ENCODE data around the gene NEK1. TPM values are rescaled to one million over a fixed set of nuclear protein-coding genes. Genes with fewer than 3 reads are reported as not detected.
"Not testable (repeated sequence)": the region's sequence is repeated elsewhere in the genome, so short reads cannot be mapped to it uniquely, and the experiment has no call there.

NEK1 gene
- total RNA-seq, 4 donors from 2014 or later: 15.5 to 31.2 (median 20.3) TPM

DNA sequence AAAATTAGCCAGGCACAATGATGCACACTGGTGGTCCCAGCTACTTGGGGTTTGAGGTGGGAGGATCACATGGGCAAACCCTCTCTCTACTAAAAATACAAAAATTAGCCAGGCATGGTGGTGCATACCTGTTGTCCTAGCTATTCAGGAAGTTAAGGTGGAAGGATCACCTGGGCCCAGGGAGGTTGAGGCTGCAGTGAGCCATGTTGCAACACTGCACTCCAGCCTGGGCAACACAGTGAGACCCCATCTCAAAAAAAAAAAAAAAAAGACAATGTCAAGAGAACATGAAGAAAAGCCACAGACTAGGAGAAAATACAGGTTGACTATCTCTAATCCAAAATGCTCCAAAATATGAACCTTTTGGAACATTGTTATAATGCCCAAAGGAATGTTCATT, 153.8 kb downstream of the NEK1 start:
- Histone ChIP-seq H3K36me3 (no peaks in the 10 kb centered on the region), H3K9me3 (no peaks in the 10 kb centered on the region), H3K27ac (no peak overlapping the region), H3K27me3 (no peaks in the 10 kb centered on the region), H3K4me3 (replicated peaks in 1 of 3) (no peak overlapping the region), H3K4me1 (no peaks in the 10 kb centered on the region)
- intact Hi-C loops (cut with DNase I): no loop called here
- TF ChIP-seq, protein P1, sequence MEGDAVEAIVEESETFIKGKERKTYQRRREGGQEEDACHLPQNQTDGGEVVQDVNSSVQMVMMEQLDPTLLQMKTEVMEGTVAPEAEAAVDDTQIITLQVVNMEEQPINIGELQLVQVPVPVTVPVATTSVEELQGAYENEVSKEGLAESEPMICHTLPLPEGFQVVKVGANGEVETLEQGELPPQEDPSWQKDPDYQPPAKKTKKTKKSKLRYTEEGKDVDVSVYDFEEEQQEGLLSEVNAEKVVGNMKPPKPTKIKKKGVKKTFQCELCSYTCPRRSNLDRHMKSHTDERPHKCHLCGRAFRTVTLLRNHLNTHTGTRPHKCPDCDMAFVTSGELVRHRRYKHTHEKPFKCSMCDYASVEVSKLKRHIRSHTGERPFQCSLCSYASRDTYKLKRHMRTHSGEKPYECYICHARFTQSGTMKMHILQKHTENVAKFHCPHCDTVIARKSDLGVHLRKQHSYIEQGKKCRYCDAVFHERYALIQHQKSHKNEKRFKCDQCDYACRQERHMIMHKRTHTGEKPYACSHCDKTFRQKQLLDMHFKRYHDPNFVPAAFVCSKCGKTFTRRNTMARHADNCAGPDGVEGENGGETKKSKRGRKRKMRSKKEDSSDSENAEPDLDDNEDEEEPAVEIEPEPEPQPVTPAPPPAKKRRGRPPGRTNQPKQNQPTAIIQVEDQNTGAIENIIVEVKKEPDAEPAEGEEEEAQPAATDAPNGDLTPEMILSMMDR (IDR thresholded peaks at IDR 0.05): no peak
- no peak for TF ChIP-seq POLR2A (IDR thresholded peaks at IDR 0.05)
- DNase-seq: no peak

DNA sequence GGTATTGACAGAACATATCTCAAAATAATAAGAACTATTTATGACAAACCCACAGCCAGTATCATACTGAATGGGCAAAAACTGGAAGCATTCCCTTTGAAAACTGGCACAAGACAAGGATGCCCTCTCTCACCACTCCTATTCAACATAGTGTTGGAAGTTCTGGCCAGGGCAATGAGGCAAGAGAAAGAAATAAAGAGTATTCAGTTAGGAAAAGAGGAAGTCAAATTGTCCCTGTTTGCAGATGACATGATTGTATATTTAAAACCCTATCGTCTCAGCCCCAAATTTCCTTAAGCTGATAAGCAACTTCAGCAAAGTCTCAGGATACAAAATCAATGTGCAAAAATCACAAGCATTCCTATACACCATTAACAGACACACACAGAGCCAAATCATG, 159.7 kb downstream of the NEK1 start:
- H3K27ac ChIP-seq; H3K9me3 ChIP-seq; intact Hi-C loops (cut with DNase I); H3K4me3 ChIP-seq (replicated peaks in 1 of 3); DNase-seq; H3K27me3 ChIP-seq; H3K36me3 ChIP-seq; H3K4me1 ChIP-seq: not testable (repeated sequence)
- 85 to 100% methylated on average over 1 of the region's 1 CpG for WGBS, 2 donors

DNA sequence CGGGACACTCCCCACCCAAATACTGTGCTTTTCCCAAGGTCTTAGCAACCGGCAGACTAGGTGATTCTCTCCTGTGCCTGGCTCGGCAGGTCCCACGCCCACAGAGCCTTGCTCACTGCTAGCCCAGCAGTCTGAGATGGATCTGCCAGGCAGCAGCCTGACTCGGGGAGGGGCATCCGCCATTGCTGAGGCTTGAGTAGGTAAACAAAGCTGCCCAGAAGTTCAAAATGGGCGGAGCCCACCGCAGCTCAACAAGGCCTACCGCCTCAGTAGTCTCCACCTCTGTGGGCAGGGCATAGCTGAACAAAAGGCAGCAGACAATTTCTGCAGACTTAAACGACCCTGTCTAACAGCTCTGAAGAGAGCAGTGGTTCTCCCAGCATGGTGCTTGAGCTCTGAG, 163.4 kb downstream of the NEK1 start:
- H3K27ac ChIP-seq; intact Hi-C loops (cut with DNase I); H3K36me3 ChIP-seq; H3K9me3 ChIP-seq; H3K4me3 ChIP-seq (replicated peaks in 1 of 3); H3K27me3 ChIP-seq; DNase-seq; H3K4me1 ChIP-seq: not testable (repeated sequence)
- WGBS, 2 donors: 91 to 97% methylated on average over 6 of the region's 10 CpGs

DNA sequence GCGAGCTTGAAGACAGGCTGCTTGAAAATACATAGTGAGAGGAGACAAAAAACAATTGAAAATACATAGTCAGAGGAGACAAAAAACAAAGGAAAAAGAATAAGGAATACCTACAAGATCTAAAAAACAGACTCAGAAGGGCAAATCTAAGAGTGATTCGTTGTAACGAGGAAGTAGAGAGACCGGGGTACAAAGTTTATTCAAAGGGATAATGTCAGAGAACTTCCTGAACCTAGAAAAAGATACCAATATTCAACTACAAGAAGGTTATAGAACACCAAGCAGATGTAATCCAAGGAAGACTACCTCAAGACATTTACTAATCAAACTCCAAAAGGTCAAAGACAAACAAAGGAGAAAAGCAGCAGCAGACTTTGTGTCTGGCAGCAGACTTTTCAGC, 165.6 kb downstream of the NEK1 start:
- 93 to 95% methylated on average over 4 of the region's 4 CpGs for WGBS, 2 donors
- Histone ChIP-seq H3K4me3 (replicated peaks in 1 of 3) (no peak overlapping the region), H3K36me3 (no peaks in the 10 kb centered on the region), H3K27me3 (no peaks in the 10 kb centered on the region), H3K4me1 (no peaks in the 10 kb centered on the region), H3K27ac (no peak overlapping the region), H3K9me3 (no peaks in the 10 kb centered on the region)
- intact Hi-C loops (cut with DNase I): no loop called here
- no peak for DNase-seq
- TF ChIP-seq, protein P1 (IDR thresholded peaks at IDR 0.05): no peak

DNA sequence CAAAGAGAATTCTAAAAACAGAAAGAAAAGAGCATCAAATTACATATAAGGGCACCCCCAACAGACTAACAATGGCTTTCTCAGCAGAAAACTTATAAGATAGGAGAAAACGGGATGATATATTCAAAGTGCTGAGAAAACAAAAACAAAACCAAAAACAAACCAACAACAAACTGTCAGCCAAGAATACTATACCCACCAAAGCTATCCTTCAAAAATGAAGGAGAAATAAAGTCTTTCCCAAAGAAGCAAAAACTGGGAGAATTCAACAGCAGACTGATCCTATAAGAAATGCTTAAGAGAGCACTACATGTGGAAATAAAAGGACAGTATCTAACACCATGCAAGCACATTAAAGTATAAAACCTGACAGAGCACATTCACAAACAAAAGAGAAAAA, 168.6 kb downstream of the NEK1 start:
- intact Hi-C loops (cut with DNase I): no loop called here
- Histone ChIP-seq H3K4me1 (peaks cover 14 to 16% of the 10 kb centered on the region in 2 donors), H3K27ac (no peak overlapping the region), H3K36me3 (no peaks in the 10 kb centered on the region), H3K4me3 (replicated peaks in 1 of 3) (no peak overlapping the region), H3K27me3 (no peaks in the 10 kb centered on the region), H3K9me3 (no peaks in the 10 kb centered on the region)
- TF ChIP-seq, protein P1 (IDR thresholded peaks at IDR 0.05): no peak
- no peak for TF ChIP-seq POLR2A (IDR thresholded peaks at IDR 0.05)
- no peak for DNase-seq
- WGBS, 2 donors: 96 to 98% methylated on average over 1 of the region's 1 CpG

DNA sequence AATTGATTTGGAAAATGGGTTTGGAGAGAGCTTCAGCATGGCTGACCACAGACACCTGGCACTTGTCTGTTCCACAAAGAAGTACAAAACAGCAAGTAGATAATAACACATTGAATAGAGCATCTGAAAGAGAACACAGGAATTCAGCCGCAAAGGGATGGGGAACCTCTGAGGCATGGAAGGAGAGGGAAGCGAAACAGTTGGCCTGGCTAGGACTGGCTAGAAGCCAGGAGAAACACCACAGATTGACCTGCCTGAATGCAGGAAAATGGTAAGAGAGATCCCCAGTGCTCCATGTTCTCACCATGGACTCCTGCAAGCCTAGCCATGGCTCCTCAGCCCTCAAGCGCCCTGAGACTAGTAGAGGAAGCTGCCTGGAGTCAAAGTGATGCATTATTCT, 171.9 kb downstream of the NEK1 start:
- peaks cover 19 to 20% of the 10 kb centered on the region in 2 donors for H3K4me1 ChIP-seq
- intact Hi-C loops (cut with DNase I): no loop called here
- no peaks in the 10 kb centered on the region for H3K27me3 ChIP-seq
- H3K36me3 ChIP-seq: no peaks in the 10 kb centered on the region
- peak; percentile 37 to 62 for DNase-seq
- no peak for TF ChIP-seq POLR2A (IDR thresholded peaks at IDR 0.05)
- no peaks in the 10 kb centered on the region for H3K9me3 ChIP-seq
- peak overlapping the region in 1 of 3 donors; percentile 6 for H3K27ac ChIP-seq
- H3K4me3 ChIP-seq (replicated peaks in 1 of 3): no peak overlapping the region
- WGBS, 2 donors: 60 to 63% methylated on average over 3 of the region's 3 CpGs

DNA sequence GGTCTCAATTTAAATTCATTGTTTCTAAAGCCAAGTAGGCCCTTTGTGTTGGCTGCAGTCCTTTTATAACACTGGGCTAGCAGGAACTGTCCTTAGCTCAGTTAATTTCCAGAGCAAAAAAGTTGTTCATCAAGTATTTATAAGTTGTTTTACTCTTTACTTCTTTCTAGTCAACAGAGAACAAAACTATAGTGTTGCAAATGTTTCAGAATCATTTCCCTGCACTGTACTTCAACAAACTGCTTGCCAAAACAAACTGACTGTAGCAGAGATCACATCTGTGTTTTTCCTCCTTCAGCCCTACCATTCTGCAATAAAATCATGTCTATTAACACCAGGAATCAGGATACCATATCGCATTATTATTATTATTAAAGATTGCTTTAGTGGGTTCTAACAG, 173.1 kb downstream of the NEK1 start:
- Histone ChIP-seq H3K4me1 (peaks cover 19 to 20% of the 10 kb centered on the region in 2 donors), H3K27ac (peak overlapping the region in 2 of 3 donors; percentile 5 to 46), H3K9me3 (no peaks in the 10 kb centered on the region), H3K36me3 (no peaks in the 10 kb centered on the region), H3K4me3 (replicated peaks in 1 of 3) (no peak overlapping the region), H3K27me3 (no peaks in the 10 kb centered on the region)
- DNase-seq: no peak
- TF ChIP-seq, protein P1 (IDR thresholded peaks at IDR 0.05): no peak
- no peak for TF ChIP-seq POLR2A (IDR thresholded peaks at IDR 0.05)
- intact Hi-C loops (cut with DNase I): no loop called here
- 54 to 55% methylated on average over 1 of the region's 1 CpG for WGBS, 2 donors
